GM21423 (cell line): Measurements from ENCODE around the gene GPR4.
"Not testable (repeated sequence)": the region's sequence is repeated elsewhere in the genome, so short reads cannot be mapped to it uniquely, and the experiment has no call there.

Experiments
- ATAC-seq: cut with Tn5 transposase; IDR thresholded peaks from one replicate; pipeline ENCODE4 v1.9.1; 2021; ENCODE audit warnings: mild to moderate bottlenecking, moderate library complexity; ENCODE audit not compliant: unreplicated experiment

Gene GPR4

GRCh38 chr19:45601524-45602374 lies at the start of gene GPR4:
TSS of gene GPR4 (minus strand) at chr19:45602212. CDS start at chr19:45591866, 10,346 bp downstream.
- ATAC-seq: no peak

- no peak for ATAC-seq
Observed at GRCh38 chr19:45650722-45651121, 48.7 kb upstream of the GPR4 start.

- no peak for ATAC-seq
Observed at GRCh38 chr19:45646345-45646698, 44.3 kb upstream of the GPR4 start.

GRCh38 chr19:45645631-45646344 lies 43.8 kb upstream of the GPR4 start:
- no peak for ATAC-seq

GRCh38 chr19:45645068-45645630 lies 43.1 kb upstream of the GPR4 start:
- ATAC-seq: no peak

- ATAC-seq: no peak
Observed at GRCh38 chr19:45643927-45644771, 42.1 kb upstream of the GPR4 start.

GRCh38 chr19:45643024-45643926 lies 41.3 kb upstream of the GPR4 start:
- peak; percentile 17 for ATAC-seq

GRCh38 chr19:45641274-45642105 lies 39.5 kb upstream of the GPR4 start:
- ATAC-seq: peak; percentile 34

- no peak for ATAC-seq
Observed at GRCh38 chr19:45640849-45641273, 38.8 kb upstream of the GPR4 start.

- ATAC-seq: no peak
Observed at GRCh38 chr19:45638930-45639729, 37.1 kb upstream of the GPR4 start, which contains the start of gene EML2. TSS of gene EML2 (minus strand) at chr19:45639397. CDS start at chr19:45639376, 21 bp downstream.

- no peak for ATAC-seq
Observed at GRCh38 chr19:45637890-45638667, 36.1 kb upstream of the GPR4 start.

- no peak for ATAC-seq
Observed at GRCh38 chr19:45636902-45637301, 34.9 kb upstream of the GPR4 start.

GRCh38 chr19:45636275-45636674 lies 34.3 kb upstream of the GPR4 start:
- ATAC-seq: no peak

- ATAC-seq: no peak
Observed at GRCh38 chr19:45632468-45633196, 30.6 kb upstream of the GPR4 start.

GRCh38 chr19:45630463-45630862 lies 28.5 kb upstream of the GPR4 start:
- ATAC-seq: no peak

GRCh38 chr19:45629704-45630103 lies 27.7 kb upstream of the GPR4 start:
- ATAC-seq: no peak

GRCh38 chr19:45628219-45628618 lies 26.2 kb upstream of the GPR4 start:
- not testable (repeated sequence) for ATAC-seq
